B cell (primary cell): ENCODE data around the gene AQR. TPM values are rescaled to one million over a fixed set of nuclear protein-coding genes. Genes with fewer than 3 reads are reported as not detected.

Source experiments
- ATAC-seq: fragments of 200-7000 bp; cut with Tn5 transposase; one replicate; pipeline ENCODE4 v1.10.0; 2021; ENCODE audit warnings: low read depth, mild to moderate bottlenecking, moderate number of reproducible peaks, moderate library complexity
- CTCF ChIA-PET: fragments of 350-600 bp; sonication (Branson Sonifier 250); formaldehyde crosslinking; loops from one replicate; lab custom pipeline; 2021; ENCODE audit warnings: antibody characterized with exemption, inconsistent platforms; lab: Charles Lee
- POLR2A ChIA-PET: fragments of 350-600 bp; sonication (Branson Sonifier 250); formaldehyde crosslinking; loops from one replicate; lab custom pipeline; 2021; ENCODE audit warnings: antibody characterized with exemption; lab: Charles Lee
- DNase-seq: peaks from one replicate; pipeline ENCODE4 v3.0.0; 2013
- H2AFZ ChIP-seq: 2 replicates; pipeline ENCODE4 v1.6.1; 2012; ENCODE audit warnings: mild to moderate bottlenecking, low read depth, low read length; ENCODE audit not compliant: insufficient read depth, poor library complexity, severe bottlenecking
- H3K27ac ChIP-seq, 2 donors: 1 replicate in 1 of 2; 2 replicates in 1 of 2; pipeline ENCODE4 v1.5.1; 2012 to 2013; ENCODE audit warnings: low read length in 2 of 2, mild to moderate bottlenecking in 2 of 2, moderate library complexity in 1 of 2
- H3K27me3 ChIP-seq, 4 experiments: fragments of 200-600 bp in 1 of 4; sonication (generic) in 1 of 4; replicated peaks in 1 of 4; 1 replicate in 2 of 4; 2 replicates in 2 of 4; pipeline versions ENCODE4 v1.6.1 to v1.7.0; 2013 to 2016; ENCODE audit warnings: low read length in 3 of 4, mild to moderate bottlenecking in 2 of 4, mixed read lengths in 1 of 4, moderate library complexity in 1 of 4; ENCODE audit not compliant: insufficient read depth in 4 of 4, control insufficient read depth in 3 of 4; ENCODE audit errors: control extremely low read depth in 1 of 4
- H3K36me3 ChIP-seq, 2 experiments: replicated peaks in 1 of 2; 1 replicate in 1 of 2; 2 replicates in 1 of 2; pipeline versions ENCODE4 v1.6.1 to v1.7.1; 2013; ENCODE audit warnings: low read length in 1 of 2; ENCODE audit not compliant: insufficient read depth in 2 of 2, control insufficient read depth in 1 of 2; ENCODE audit errors: control extremely low read depth in 1 of 2, extremely low read depth in 1 of 2
- H3K4me1 ChIP-seq, 2 donors: fragments of 200-600 bp in 1 of 2; sonication (generic) in 1 of 2; 1 replicate in 1 of 2; 2 replicates in 1 of 2; pipeline versions ENCODE4 v1.5.1 to v1.6.1; 2013 to 2017; ENCODE audit warnings: low read length in 2 of 2; ENCODE audit not compliant: control insufficient read depth in 2 of 2, insufficient read depth in 2 of 2
- H3K4me2 ChIP-seq: replicated peaks from 2 replicates; pipeline ENCODE3; 2012; ENCODE audit warnings: mild to moderate bottlenecking, low read depth, low read length; ENCODE audit not compliant: poor library complexity, severe bottlenecking
- H3K4me3 ChIP-seq, 5 experiments: fragments of 200-600 bp in 1 of 5; sonication (generic) in 1 of 5; 1 replicate in 3 of 5; 2 replicates in 2 of 5; pipeline versions ENCODE4 v1.5.1 to v1.7.0; 2011 to 2016; ENCODE audit warnings: low read length in 4 of 5, mild to moderate bottlenecking in 4 of 5, low read depth in 2 of 5, control low read depth in 1 of 5, moderate library complexity in 1 of 5; ENCODE audit not compliant: insufficient read depth in 1 of 5; ENCODE audit errors: control extremely low read depth in 1 of 5, extremely low read depth in 1 of 5
- H3K79me2 ChIP-seq: fragments of 200-600 bp; sonication (generic); one replicate; pipeline ENCODE4 v1.6.0; 2016; ENCODE audit warnings: low read length; ENCODE audit not compliant: control insufficient read depth, insufficient read depth
- H3K9ac ChIP-seq: fragments of 200-600 bp; sonication (generic); 2 replicates; pipeline ENCODE4 v1.6.1; 2017; ENCODE audit warnings: mild to moderate bottlenecking, low read length, moderate library complexity
- H3K9me3 ChIP-seq, 3 donors: one replicate each; pipeline versions ENCODE4 v1.6.1 to v1.7.1; 2013; ENCODE audit warnings: low read length in 2 of 3; ENCODE audit not compliant: control insufficient read depth in 2 of 3, insufficient read depth in 1 of 3; ENCODE audit errors: control extremely low read depth in 1 of 3
- H4K20me1 ChIP-seq: 2 replicates; pipeline ENCODE4 v1.6.0; 2012; ENCODE audit warnings: mild to moderate bottlenecking, low read length; ENCODE audit not compliant: insufficient read depth, control insufficient read depth, poor library complexity, severe bottlenecking
- H3K27ac Mint-ChIP-seq: one replicate; pipeline ENCODE4 v1.8.0; 2021; ENCODE audit warnings: mixed read lengths
- H3K27me3 Mint-ChIP-seq: one replicate; pipeline ENCODE4 v1.8.0; 2021; ENCODE audit warnings: mixed read lengths
- H3K4me1 Mint-ChIP-seq: one replicate; pipeline ENCODE4 v1.8.0; 2021; ENCODE audit warnings: mixed read lengths
- H3K4me3 Mint-ChIP-seq: one replicate; pipeline ENCODE4 v1.8.0; 2021; ENCODE audit warnings: mixed read lengths
- H3K9me3 Mint-ChIP-seq: one replicate; pipeline ENCODE4 v1.8.0; 2022; ENCODE audit warnings: mixed read lengths; ENCODE audit not compliant: insufficient read depth
- CTCF ChIP-seq: fragments of 200-600 bp; IDR thresholded peaks from one replicate; pipeline ENCODE4 v1.8.0; 2022; ENCODE audit warnings: antibody characterized with exemption, mild to moderate bottlenecking
- EZH2 ChIP-seq: IDR thresholded peaks from 2 replicates; pipeline ENCODE4 v1.6.1; 2012; ENCODE audit warnings: borderline replicate concordance, low read depth, mild to moderate bottlenecking, moderate library complexity, low read length; ENCODE audit not compliant: insufficient read depth, poor library complexity, severe bottlenecking
- WGBS: methylation state at CpG from one replicate; pipeline ENCODE4 v1.1.5; 2013; ENCODE audit warnings: missing lambda C conversion rate; ENCODE audit not compliant: insufficient coverage; 5-methylcytosine and 5-hydroxymethylcytosine counted together
- intact Hi-C: fragments of 100-400 bp; cut with micrococcal nuclease; formaldehyde crosslinking; loops from one replicate; pipeline ENCODE4 v1.10.0; 2022
- polyA plus RNA-seq: library from polyadenylated mRNA; depleted of rRNA; stranded (reverse); fragments of >200 nt; gene quantifications from 2 replicates; pipeline ENCODE4 v1.2.3, GENCODE V29; 2012
- total RNA-seq, 2 donors: library from RNA; stranded (reverse); fragments of 120-200 nt in 1 of 2; gene quantifications; 1 replicate in 1 of 2; 2 replicates in 1 of 2; pipeline versions ENCODE4 v1.2.3 to v1.2.4, GENCODE V29; 2013 to 2022

Gene AQR
- total and polyA plus RNA-seq, 2 donors (not counting 1 experiment from before 2014, with no cell fraction given) = 24.2 to 41.7 TPM

- no peak overlapping the region for H3K4me3 ChIP-seq
- TF ChIP-seq EZH2 (no peak), CTCF (no peak)
- intact Hi-C loops = no loop called here
- 100% methylated on average over 3 of the region's 3 CpGs for WGBS
- H3K9me3 ChIP-seq = peaks cover 0 to 3% (median 0%) of the 10 kb centered on the region in 3 donors
- Mint-ChIP-seq H3K4me3 (no peak overlapping the region), H3K27ac (no peak overlapping the region), H3K9me3 (no peaks in the 10 kb centered on the region), H3K27me3 (peaks cover 19% of the 10 kb centered on the region), H3K4me1 (no peaks in the 10 kb centered on the region)
- H3K36me3 ChIP-seq = no peaks in the 10 kb centered on the region
- ChIA-PET POLR2A (no interaction called here), CTCF (no interaction called here)
- H3K4me1 ChIP-seq = no peaks in the 10 kb centered on the region
- no peaks in the 10 kb centered on the region for H4K20me1 ChIP-seq
- peaks cover 0 to 4% (median 0%) of the 10 kb centered on the region in 4 experiments for H3K27me3 ChIP-seq
- no peaks in the 10 kb centered on the region for H3K79me2 ChIP-seq
- H3K4me2 ChIP-seq = no peak overlapping the region
- H3K9ac ChIP-seq = no peak overlapping the region
- no peak overlapping the region for H3K27ac ChIP-seq
- ATAC-seq (no peak), DNase-seq (no peak)
- no peak overlapping the region for H2AFZ ChIP-seq
These were observed 131.3 kb downstream of the AQR start for GRCh38 chr15:34838282-34838681.

- Histone ChIP-seq H3K9me3 (peaks cover 0 to 3% (median 0%) of the 10 kb centered on the region in 3 donors), H3K27ac (no peak overlapping the region), H3K4me2 (no peak overlapping the region), H3K4me3 (no peak overlapping the region), H3K79me2 (no peaks in the 10 kb centered on the region), H2AFZ (no peak overlapping the region), H3K4me1 (no peaks in the 10 kb centered on the region), H4K20me1 (no peaks in the 10 kb centered on the region), H3K36me3 (no peaks in the 10 kb centered on the region), H3K9ac (no peak overlapping the region), H3K27me3 (peaks cover 0 to 4% (median 2%) of the 10 kb centered on the region in 4 experiments)
- ChIA-PET POLR2A (no interaction called here), CTCF (no interaction called here)
- Mint-ChIP-seq H3K9me3 (no peaks in the 10 kb centered on the region), H3K27me3 (peaks cover 24% of the 10 kb centered on the region), H3K4me1 (no peaks in the 10 kb centered on the region), H3K4me3 (no peak overlapping the region), H3K27ac (no peak overlapping the region)
- ATAC-seq (no peak), DNase-seq (no peak)
- 75% methylated on average over 5 of the region's 6 CpGs for WGBS
- no peak for TF ChIP-seq EZH2
- TF ChIP-seq CTCF = no peak
- intact Hi-C loops = no loop called here
These were observed 132.1 kb downstream of the AQR start for GRCh38 chr15:34837246-34838016.
